Tibial nerve (tissue), 4 donors: ENCODE data around the gene C3orf80.

Source experiments
- EP300 ChIP-seq, 2 donors: sonication (generic); formaldehyde crosslinking; IDR thresholded peaks; one replicate each; pipeline ENCODE4 v1.6.1; 2017; ENCODE audit warnings: antibody characterized with exemption in 2 of 2, mild to moderate bottlenecking in 1 of 2
- POLR2A ChIP-seq, 2 donors: fragments of 450-650 bp; IDR thresholded peaks; one replicate each; pipeline ENCODE4 v1.6.1; 2017; ENCODE audit warnings: antibody characterized with exemption in 2 of 2, mild to moderate bottlenecking in 2 of 2, moderate library complexity in 2 of 2
- TF ChIP-seq, protein P1 (sequence below), 5 experiments: fragments of 200-600 bp in 3 of 5; fragments of 450-650 bp in 2 of 5; sonication (generic) in 3 of 5; IDR thresholded peaks; one replicate each; pipeline ENCODE4 v1.5.1; 2016 to 2019; ENCODE audit warnings: antibody characterized with exemption in 5 of 5, mild to moderate bottlenecking in 3 of 5, moderate library complexity in 2 of 5

- TF ChIP-seq, protein P1, sequence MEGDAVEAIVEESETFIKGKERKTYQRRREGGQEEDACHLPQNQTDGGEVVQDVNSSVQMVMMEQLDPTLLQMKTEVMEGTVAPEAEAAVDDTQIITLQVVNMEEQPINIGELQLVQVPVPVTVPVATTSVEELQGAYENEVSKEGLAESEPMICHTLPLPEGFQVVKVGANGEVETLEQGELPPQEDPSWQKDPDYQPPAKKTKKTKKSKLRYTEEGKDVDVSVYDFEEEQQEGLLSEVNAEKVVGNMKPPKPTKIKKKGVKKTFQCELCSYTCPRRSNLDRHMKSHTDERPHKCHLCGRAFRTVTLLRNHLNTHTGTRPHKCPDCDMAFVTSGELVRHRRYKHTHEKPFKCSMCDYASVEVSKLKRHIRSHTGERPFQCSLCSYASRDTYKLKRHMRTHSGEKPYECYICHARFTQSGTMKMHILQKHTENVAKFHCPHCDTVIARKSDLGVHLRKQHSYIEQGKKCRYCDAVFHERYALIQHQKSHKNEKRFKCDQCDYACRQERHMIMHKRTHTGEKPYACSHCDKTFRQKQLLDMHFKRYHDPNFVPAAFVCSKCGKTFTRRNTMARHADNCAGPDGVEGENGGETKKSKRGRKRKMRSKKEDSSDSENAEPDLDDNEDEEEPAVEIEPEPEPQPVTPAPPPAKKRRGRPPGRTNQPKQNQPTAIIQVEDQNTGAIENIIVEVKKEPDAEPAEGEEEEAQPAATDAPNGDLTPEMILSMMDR (IDR thresholded peaks at IDR 0.05) = no peak
- TF ChIP-seq POLR2A (IDR thresholded peaks at IDR 0.05) = no peak
- no peak for TF ChIP-seq EP300 (IDR thresholded peaks at IDR 0.05)
Observed at GRCh38 chr3:160180581-160181216, 44.5 kb upstream of the C3orf80 start.
